Osteocyte (in vitro differentiated cells): Measurements from ENCODE around the gene FOXA1. TPM values are rescaled to one million over a fixed set of nuclear protein-coding genes. Genes with fewer than 3 reads are reported as not detected.

ENCODE experiments used
- DNase-seq: peaks from one replicate; pipeline ENCODE4 v3.0.0; 2021; ENCODE audit warnings: mixed read lengths; ENCODE audit not compliant: unreplicated experiment; ENCODE audit errors: extremely low spot score
- H3K27ac Mint-ChIP-seq: one replicate; pipeline ENCODE4 v1.8.0; 2021; ENCODE audit warnings: mild to moderate bottlenecking, mixed read lengths; ENCODE audit not compliant: unreplicated experiment
- H3K27me3 Mint-ChIP-seq: one replicate; pipeline ENCODE4 v1.8.0; 2021; ENCODE audit warnings: mixed read lengths; ENCODE audit not compliant: unreplicated experiment
- H3K36me3 Mint-ChIP-seq: one replicate; pipeline ENCODE4 v1.8.0; 2021; ENCODE audit warnings: mixed read lengths; ENCODE audit not compliant: unreplicated experiment
- H3K4me1 Mint-ChIP-seq: one replicate; pipeline ENCODE4 v1.8.0; 2021; ENCODE audit warnings: mixed read lengths; ENCODE audit not compliant: unreplicated experiment
- H3K4me3 Mint-ChIP-seq: one replicate; pipeline ENCODE4 v1.8.0; 2021; ENCODE audit warnings: mild to moderate bottlenecking, moderate library complexity, mixed read lengths; ENCODE audit not compliant: unreplicated experiment
- H3K9me3 Mint-ChIP-seq: one replicate; pipeline ENCODE4 v1.8.0; 2021; ENCODE audit warnings: mixed read lengths; ENCODE audit not compliant: unreplicated experiment
- CTCF ChIP-seq: fragments of 200-600 bp; sonication (generic); IDR thresholded peaks from 2 replicates; pipeline ENCODE4 v1.5.0; 2021; ENCODE audit warnings: antibody characterized with exemption, mild to moderate bottlenecking, moderate library complexity
- total RNA-seq: library from RNA; stranded (reverse); gene quantifications from 2 replicates; pipeline ENCODE4 v1.2.1, GENCODE V29; 2021

Gene FOXA1
- total RNA-seq, 1 donor from 2014 or later: not detected

- no peak for TF ChIP-seq CTCF
- H3K4me3 Mint-ChIP-seq: no peak overlapping the region
- peaks cover 4% of the 10 kb centered on the region for H3K4me1 Mint-ChIP-seq
- DNase-seq: no peak
- H3K36me3 Mint-ChIP-seq: peaks cover 1% of the 10 kb centered on the region
- peaks cover 28% of the 10 kb centered on the region for H3K27me3 Mint-ChIP-seq
- peaks cover 7% of the 10 kb centered on the region for H3K9me3 Mint-ChIP-seq
- H3K27ac Mint-ChIP-seq: no peak overlapping the region
Observed at GRCh38 chr14:37620856-37621255, 25.8 kb upstream of the FOXA1 start.

- H3K27ac Mint-ChIP-seq: no peak overlapping the region
Observed at GRCh38 chr14:37618498-37619028, 23.5 kb upstream of the FOXA1 start.

GRCh38 chr14:37617864-37618365 is 22.9 kb upstream of the FOXA1 start:
- no peak overlapping the region for H3K4me3 Mint-ChIP-seq
- peaks cover 4% of the 10 kb centered on the region for H3K4me1 Mint-ChIP-seq
- H3K9me3 Mint-ChIP-seq: peaks cover 25% of the 10 kb centered on the region
- H3K36me3 Mint-ChIP-seq: peaks cover 3% of the 10 kb centered on the region
- no peak for DNase-seq
- TF ChIP-seq CTCF: no peak
- no peak overlapping the region for H3K27ac Mint-ChIP-seq
- peaks cover 19% of the 10 kb centered on the region for H3K27me3 Mint-ChIP-seq

More at GRCh38 chr14:37618498-37619028, 23.5 kb upstream of the FOXA1 start:
- peaks cover 22% of the 10 kb centered on the region for H3K9me3 Mint-ChIP-seq
- DNase-seq: no peak
- H3K27me3 Mint-ChIP-seq: peaks cover 25% of the 10 kb centered on the region
- H3K36me3 Mint-ChIP-seq: peaks cover 3% of the 10 kb centered on the region
- peaks cover 4% of the 10 kb centered on the region for H3K4me1 Mint-ChIP-seq
- H3K4me3 Mint-ChIP-seq: no peak overlapping the region
- no peak for TF ChIP-seq CTCF

GRCh38 chr14:37616853-37617252 is 21.8 kb upstream of the FOXA1 start:
- Mint-ChIP-seq H3K27ac (no peak overlapping the region), H3K9me3 (peaks cover 25% of the 10 kb centered on the region), H3K27me3 (peaks cover 14% of the 10 kb centered on the region), H3K36me3 (peaks cover 3% of the 10 kb centered on the region), H3K4me3 (no peak overlapping the region), H3K4me1 (no peaks in the 10 kb centered on the region)
- no peak for DNase-seq
- no peak for TF ChIP-seq CTCF

- peaks cover 25% of the 10 kb centered on the region for H3K9me3 Mint-ChIP-seq
- peaks cover 3% of the 10 kb centered on the region for H3K36me3 Mint-ChIP-seq
- DNase-seq: no peak
- no peak overlapping the region for H3K27ac Mint-ChIP-seq
- H3K4me1 Mint-ChIP-seq: no peaks in the 10 kb centered on the region
- H3K27me3 Mint-ChIP-seq: peaks cover 8% of the 10 kb centered on the region
- H3K4me3 Mint-ChIP-seq: no peak overlapping the region
- TF ChIP-seq CTCF: no peak
Observed at GRCh38 chr14:37615582-37616289, 20.7 kb upstream of the FOXA1 start.
